Hepatocyte (in vitro differentiated cells): ENCODE data around the gene KRT7. TPM values are rescaled to one million over a fixed set of nuclear protein-coding genes. Genes with fewer than 3 reads are reported as not detected.

ENCODE experiments used
- DNase-seq: peaks from one replicate; pipeline ENCODE4 v3.0.0-alpha.2; 2016; ENCODE audit warnings: low spot score
- H2AFZ ChIP-seq: fragments of 200-600 bp; sonication (generic); 2 replicates; pipeline ENCODE4 v1.6.0; 2016; ENCODE audit warnings: antibody characterized with exemption, mild to moderate bottlenecking
- H3K27ac ChIP-seq: fragments of 200-600 bp; sonication (generic); 2 replicates; pipeline ENCODE4 v1.5.1; 2016; ENCODE audit warnings: mild to moderate bottlenecking
- H3K27me3 ChIP-seq: fragments of 200-600 bp; sonication (generic); 2 replicates; pipeline ENCODE4 v1.6.1; 2016
- H3K36me3 ChIP-seq: fragments of 200-600 bp; sonication (generic); replicated peaks from 2 replicates; pipeline ENCODE4 v1.5.1; 2016; ENCODE audit warnings: low read depth; ENCODE audit not compliant: insufficient read depth
- H3K4me1 ChIP-seq: fragments of 200-600 bp; sonication (generic); 2 replicates; pipeline ENCODE4 v1.5.1; 2016; ENCODE audit warnings: mild to moderate bottlenecking, moderate library complexity; ENCODE audit not compliant: insufficient read depth
- H3K4me2 ChIP-seq: fragments of 200-600 bp; sonication (generic); 2 replicates; pipeline ENCODE4 v1.6.0; 2016
- H3K4me3 ChIP-seq: fragments of 200-600 bp; sonication (generic); 2 replicates; pipeline ENCODE4 v1.5.1; 2016; ENCODE audit warnings: mild to moderate bottlenecking
- H3K79me2 ChIP-seq: fragments of 200-600 bp; sonication (generic); 2 replicates; pipeline ENCODE4 v1.6.0; 2017; ENCODE audit warnings: mild to moderate bottlenecking
- H3K9me2 ChIP-seq: fragments of 200-600 bp; sonication (generic); replicated peaks from 2 replicates; pipeline ENCODE4 v1.6.0; 2017; ENCODE audit warnings: mild to moderate bottlenecking; ENCODE audit not compliant: insufficient read depth
- H3K9me3 ChIP-seq: fragments of 200-600 bp; sonication (generic); 2 replicates; pipeline ENCODE4 v1.5.1; 2016; ENCODE audit warnings: low read depth, mild to moderate bottlenecking
- H4K20me1 ChIP-seq: fragments of 200-600 bp; sonication (generic); 2 replicates; pipeline ENCODE4 v1.6.0; 2016; ENCODE audit warnings: mild to moderate bottlenecking; ENCODE audit not compliant: insufficient read depth, poor library complexity, severe bottlenecking
- CTCF ChIP-seq: fragments of 200-600 bp; sonication (generic); IDR thresholded peaks from 2 replicates; pipeline ENCODE4 v1.5.1; 2016; ENCODE audit warnings: antibody characterized with exemption, mild to moderate bottlenecking; ENCODE audit not compliant: poor library complexity
- EZH2 ChIP-seq: fragments of 200-600 bp; sonication (generic); IDR thresholded peaks from 2 replicates; pipeline ENCODE4 v1.6.1; 2016; ENCODE audit warnings: antibody characterized with exemption, mild to moderate bottlenecking, borderline replicate concordance
- EZH2phosphoT487 ChIP-seq: fragments of 200-600 bp; sonication (generic); IDR thresholded peaks from one replicate; pipeline ENCODE4 v1.6.1; 2018; ENCODE audit warnings: antibody characterized with exemption, mild to moderate bottlenecking, low read depth, moderate library complexity; ENCODE audit not compliant: unreplicated experiment, severe bottlenecking
- WGBS: methylation state at CpG from one replicate; pipeline ENCODE4 v1.1.6; 2016; ENCODE audit warnings: low lambda C conversion rate; ENCODE audit errors: missing lambda C conversion rate; 5-methylcytosine and 5-hydroxymethylcytosine counted together
- polyA plus RNA-seq: library from polyadenylated mRNA; unstranded; fragments of >200 nt; fragmentation: Nextera tagmentation; extraction: Ambion mirVana; gene quantifications from 2 replicates; pipeline ENCODE4 v1.2.1, GENCODE V29; 2016
- total RNA-seq: library from RNA; depleted of rRNA; stranded (reverse); fragments of >200 nt; gene quantifications from 2 replicates; pipeline ENCODE4 v1.2.3, GENCODE V29; 2014

The KRT7 gene
- total and polyA plus RNA-seq, 2 experiments from 2014 or later = 27.1 to 33.3 TPM

- Histone ChIP-seq H3K27me3 (peaks cover 18% of the 10 kb centered on the region), H3K9me2 (no peaks in the 10 kb centered on the region), H3K4me3 (no peak overlapping the region), H3K4me1 (no peaks in the 10 kb centered on the region), H2AFZ (no peak overlapping the region), H3K27ac (no peak overlapping the region), H3K36me3 (no peaks in the 10 kb centered on the region), H3K9me3 (no peaks in the 10 kb centered on the region), H3K79me2 (no peaks in the 10 kb centered on the region), H4K20me1 (no peaks in the 10 kb centered on the region), H3K4me2 (no peak overlapping the region)
- WGBS = 75% methylated on average over 1 of the region's 1 CpG
- no peak for TF ChIP-seq CTCF
- no peak for TF ChIP-seq EZH2
- no peak for TF ChIP-seq EZH2phosphoT487
- no peak for DNase-seq
Measured at GRCh38 chr12:52295663-52296062, 62.6 kb downstream of the KRT7 start.

- DNase-seq = no peak
- Histone ChIP-seq H3K27ac (no peak overlapping the region), H3K27me3 (peaks cover 20% of the 10 kb centered on the region), H3K9me2 (no peaks in the 10 kb centered on the region), H3K4me1 (no peaks in the 10 kb centered on the region), H2AFZ (no peak overlapping the region), H3K79me2 (no peaks in the 10 kb centered on the region), H4K20me1 (no peaks in the 10 kb centered on the region), H3K4me3 (no peak overlapping the region), H3K4me2 (no peak overlapping the region), H3K36me3 (no peaks in the 10 kb centered on the region), H3K9me3 (no peaks in the 10 kb centered on the region)
- WGBS = 93% methylated on average over 5 of the region's 5 CpGs
- TF ChIP-seq EZH2 (no peak), EZH2phosphoT487 (no peak), CTCF (no peak)
Measured at GRCh38 chr12:52296572-52297215, 63.7 kb downstream of the KRT7 start.

Other genes starting within 250 kb of the KRT7 start
- gene TAMALIN, start 226.3 kb upstream of the KRT7 start, total RNA-seq = 4.0 and 8.0 TPM in 2 replicates
- 9.9 and 17.0 TPM in 2 replicates for gene TAMALIN, start 226.3 kb upstream of the KRT7 start, polyA plus RNA-seq
- 39.2 and 59.2 TPM in 2 replicates for gene NR4A1, start 181.8 kb upstream of the KRT7 start, total RNA-seq
- gene NR4A1, start 181.8 kb upstream of the KRT7 start, polyA plus RNA-seq = 131 and 165 TPM in 2 replicates
- 55.9 and 61.6 TPM in 2 replicates for gene ATG101, start 163.3 kb upstream of the KRT7 start, total RNA-seq
- 52.0 and 57.7 TPM in 2 replicates for gene ATG101, start 163.3 kb upstream of the KRT7 start, polyA plus RNA-seq
- gene SMIM41, start 153.5 kb upstream of the KRT7 start, total RNA-seq = not detected in 2 replicates
- gene SMIM41, start 153.5 kb upstream of the KRT7 start, polyA plus RNA-seq = 0.15 TPM in 1 of 2 replicates, not detected in the other
- 0.28 and 0.77 TPM in 2 replicates for gene KRT80, start 41.2 kb upstream of the KRT7 start, total RNA-seq
- 1.2 and 1.5 TPM in 2 replicates for gene KRT80, start 41.2 kb upstream of the KRT7 start, polyA plus RNA-seq
- not detected in 2 replicates for gene KRT86, start 41.4 kb downstream of the KRT7 start, total RNA-seq
- 0.40 TPM in 1 of 2 replicates, not detected in the other for gene KRT86, start 41.4 kb downstream of the KRT7 start, polyA plus RNA-seq
- gene KRT81, start 58.3 kb downstream of the KRT7 start, total RNA-seq = not detected in 2 replicates
- gene KRT81, start 58.3 kb downstream of the KRT7 start, polyA plus RNA-seq = not detected in 2 replicates
- not detected in 2 replicates for gene KRT83, start 88.2 kb downstream of the KRT7 start, total RNA-seq
- gene KRT83, start 88.2 kb downstream of the KRT7 start, polyA plus RNA-seq = not detected in 2 replicates
- not detected in 2 replicates for gene KRT85, start 134.2 kb downstream of the KRT7 start, total RNA-seq
- not detected in 2 replicates for gene KRT85, start 134.2 kb downstream of the KRT7 start, polyA plus RNA-seq
- gene KRT84, start 152.4 kb downstream of the KRT7 start, total RNA-seq = not detected in 2 replicates
- not detected in 2 replicates for gene KRT84, start 152.4 kb downstream of the KRT7 start, polyA plus RNA-seq
- not detected in 2 replicates for gene KRT82, start 173.1 kb downstream of the KRT7 start, total RNA-seq
- gene KRT82, start 173.1 kb downstream of the KRT7 start, polyA plus RNA-seq = not detected in 2 replicates
- gene KRT75, start 201.1 kb downstream of the KRT7 start, total RNA-seq = not detected in 2 replicates
- not detected in 2 replicates for gene KRT75, start 201.1 kb downstream of the KRT7 start, polyA plus RNA-seq
- gene KRT6B, start 218.9 kb downstream of the KRT7 start, total RNA-seq = 0.08 TPM in 1 of 2 replicates, not detected in the other
- 0.10 and 0.42 TPM in 2 replicates for gene KRT6B, start 218.9 kb downstream of the KRT7 start, polyA plus RNA-seq
- 0.07 and 0.32 TPM in 2 replicates for gene KRT6C, start 240.6 kb downstream of the KRT7 start, total RNA-seq
- gene KRT6C, start 240.6 kb downstream of the KRT7 start, polyA plus RNA-seq = 0.18 and 1.3 TPM in 2 replicates